HuH-7.5 (cell line): ENCODE data around the gene SLC5A6.

Source experiments
- DNase-seq: peaks from one replicate; pipeline ENCODE4 v3.0.0; 2011; ENCODE audit warnings: low spot score

SLC5A6 gene

DNA sequence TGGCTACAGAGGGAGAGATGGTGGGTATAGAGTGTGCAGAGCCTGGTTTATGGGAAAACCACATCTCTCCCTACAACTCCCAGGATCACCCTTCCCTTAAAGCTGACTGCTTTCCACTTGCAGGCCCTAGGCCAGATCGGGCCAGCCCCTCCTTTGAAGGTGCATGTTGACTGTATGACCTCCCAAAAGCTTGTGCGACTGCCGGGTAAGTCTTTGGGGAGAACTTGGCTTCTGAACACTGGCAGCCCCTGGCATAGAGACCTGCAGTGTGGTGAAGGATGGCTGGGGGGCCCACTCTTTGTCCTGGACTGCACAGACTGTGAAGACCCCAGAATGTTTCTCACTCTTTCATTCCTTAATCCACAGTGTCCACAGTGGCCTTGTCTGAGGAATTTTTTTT lies 24.6 kb upstream of the SLC5A6 start:
- DNase-seq = no peak

DNA sequence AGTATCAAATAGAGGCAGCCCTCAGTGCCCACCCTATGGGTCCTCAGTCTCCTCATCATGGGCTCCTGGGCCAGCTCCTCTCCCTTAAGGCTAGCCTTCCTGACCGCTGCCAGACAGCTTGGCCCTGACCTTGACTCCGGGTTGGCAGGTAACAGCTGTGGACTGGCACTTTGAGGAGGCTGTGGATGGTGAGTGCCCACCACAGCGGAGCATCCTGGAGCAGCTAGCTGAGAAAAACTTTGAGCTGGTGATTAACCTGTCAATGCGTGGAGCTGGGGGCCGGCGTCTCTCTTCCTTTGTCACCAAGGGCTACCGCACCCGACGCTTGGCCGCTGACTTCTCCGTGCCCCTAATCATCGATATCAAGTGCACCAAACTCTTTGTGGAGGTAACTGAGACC lies 24.1 kb upstream of the SLC5A6 start:
- DNase-seq = no peak

DNA sequence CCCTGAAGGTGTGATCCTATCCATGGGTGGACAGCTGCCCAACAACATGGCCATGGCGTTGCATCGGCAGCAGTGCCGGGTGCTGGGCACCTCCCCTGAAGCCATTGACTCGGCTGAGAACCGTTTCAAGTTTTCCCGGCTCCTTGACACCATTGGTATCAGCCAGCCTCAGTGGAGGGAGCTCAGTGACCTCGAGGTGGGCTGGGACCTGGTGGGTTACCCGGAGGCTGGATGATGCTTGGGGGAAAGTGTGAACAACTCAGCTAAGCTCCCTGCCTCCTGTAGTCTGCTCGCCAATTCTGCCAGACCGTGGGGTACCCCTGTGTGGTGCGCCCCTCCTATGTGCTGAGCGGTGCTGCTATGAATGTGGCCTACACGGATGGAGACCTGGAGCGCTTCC lies 21.3 kb upstream of the SLC5A6 start:
- DNase-seq = no peak

DNA sequence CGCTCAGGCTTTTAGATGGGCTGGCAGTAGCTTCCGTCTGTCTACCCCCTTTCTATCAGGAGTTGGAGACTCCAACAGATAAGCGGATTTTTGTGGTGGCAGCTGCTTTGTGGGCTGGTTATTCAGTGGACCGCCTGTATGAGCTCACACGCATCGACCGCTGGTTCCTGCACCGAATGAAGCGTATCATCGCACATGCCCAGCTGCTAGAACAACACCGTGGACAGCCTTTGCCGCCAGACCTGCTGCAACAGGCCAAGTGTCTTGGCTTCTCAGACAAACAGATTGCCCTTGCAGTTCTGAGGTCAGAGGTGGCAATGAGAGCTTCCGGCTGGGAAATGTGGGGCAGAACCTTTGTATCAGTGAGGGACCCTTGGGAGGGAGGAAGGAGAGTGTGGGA lies 19.9 kb upstream of the SLC5A6 start:
- DNase-seq = no peak

DNA sequence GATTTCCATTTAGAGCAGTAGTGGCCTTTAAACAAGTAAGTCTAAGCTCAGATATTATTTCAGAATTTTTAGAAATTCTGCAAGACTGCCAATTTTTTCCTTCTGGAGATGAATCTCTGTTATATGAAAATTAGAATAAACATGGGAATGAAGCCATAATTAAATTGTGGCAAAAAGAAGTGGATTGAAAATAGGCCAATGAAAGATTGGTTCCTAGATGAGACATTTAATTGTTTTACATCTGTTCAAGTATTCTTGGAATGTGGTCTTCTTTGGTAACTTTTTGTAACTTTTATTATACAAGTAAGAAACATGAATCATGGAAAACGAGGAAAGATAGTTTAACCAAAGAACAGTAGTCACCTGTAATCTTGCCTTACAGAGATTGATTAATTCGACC lies 15.4 kb upstream of the SLC5A6 start:
- no peak for DNase-seq

DNA sequence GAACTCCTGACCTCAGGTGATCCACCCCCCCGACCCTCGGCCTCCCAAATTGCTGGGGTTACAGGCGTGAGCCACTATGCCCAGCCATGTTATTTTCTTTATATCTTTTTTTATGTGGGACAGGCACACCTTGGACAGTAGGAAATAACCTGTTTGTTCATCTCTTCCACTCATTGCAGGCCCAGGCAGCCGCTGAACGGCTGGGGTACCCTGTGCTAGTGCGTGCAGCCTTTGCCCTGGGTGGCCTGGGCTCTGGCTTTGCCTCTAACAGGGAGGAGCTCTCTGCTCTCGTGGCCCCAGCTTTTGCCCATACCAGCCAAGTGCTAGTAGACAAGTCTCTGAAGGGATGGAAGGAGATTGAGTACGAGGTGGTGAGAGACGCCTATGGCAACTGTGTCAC lies 13.5 kb upstream of the SLC5A6 start:
- no peak for DNase-seq

DNA sequence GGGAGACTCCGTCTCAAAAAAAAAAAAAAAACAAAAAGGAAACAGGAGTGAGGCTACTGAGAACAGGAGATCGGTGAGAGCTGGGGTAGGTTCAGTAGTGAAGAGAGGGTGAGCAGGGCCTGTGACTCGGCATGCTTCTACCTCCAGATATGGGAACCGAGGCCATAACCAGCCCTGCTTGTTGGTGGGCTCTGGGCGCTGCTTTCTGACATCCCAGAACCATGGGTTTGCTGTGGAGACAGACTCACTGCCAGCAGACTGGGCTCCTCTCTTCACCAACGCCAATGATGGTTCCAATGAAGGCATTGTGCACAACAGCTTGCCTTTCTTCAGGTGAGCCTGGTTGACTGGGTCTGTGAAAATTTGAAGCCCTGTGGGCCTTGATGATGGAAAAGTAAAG lies 11.3 kb upstream of the SLC5A6 start:
- DNase-seq = no peak

DNA sequence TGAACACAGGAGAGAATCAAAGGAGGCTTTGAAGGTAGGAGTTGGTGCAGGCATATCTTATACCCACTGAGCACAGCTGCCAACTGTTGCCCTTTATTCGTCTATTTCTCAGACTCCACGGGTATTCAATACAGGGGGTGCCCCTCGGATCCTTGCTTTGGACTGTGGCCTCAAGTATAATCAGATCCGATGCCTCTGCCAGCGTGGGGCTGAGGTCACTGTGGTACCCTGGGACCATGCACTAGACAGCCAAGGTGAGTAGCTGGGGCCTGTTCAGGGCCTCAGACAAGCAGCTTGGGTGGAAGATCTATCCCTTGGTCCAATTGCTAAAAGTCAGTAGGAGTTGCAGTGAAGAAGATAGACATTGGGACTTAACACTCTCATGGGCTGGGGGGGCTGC lies 10.3 kb upstream of the SLC5A6 start:
- DNase-seq = no peak

DNA sequence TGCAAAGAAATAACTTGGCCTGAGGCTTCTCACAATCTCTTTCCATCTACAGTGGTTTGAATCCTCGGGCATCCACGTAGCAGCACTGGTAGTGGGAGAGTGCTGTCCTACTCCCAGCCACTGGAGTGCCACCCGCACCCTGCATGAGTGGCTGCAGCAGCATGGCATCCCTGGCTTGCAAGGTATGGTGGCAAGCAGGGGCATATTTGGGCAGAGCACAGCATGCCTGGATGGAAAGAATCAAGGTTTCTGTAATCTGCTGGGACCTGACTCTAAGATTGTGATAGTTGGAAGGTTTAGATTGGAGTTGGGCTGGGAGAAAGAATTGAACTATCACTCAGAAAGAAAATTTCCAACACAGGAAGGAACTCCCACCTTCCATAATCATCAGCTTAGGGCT lies 9.1 kb upstream of the SLC5A6 start:
- no peak for DNase-seq

DNA sequence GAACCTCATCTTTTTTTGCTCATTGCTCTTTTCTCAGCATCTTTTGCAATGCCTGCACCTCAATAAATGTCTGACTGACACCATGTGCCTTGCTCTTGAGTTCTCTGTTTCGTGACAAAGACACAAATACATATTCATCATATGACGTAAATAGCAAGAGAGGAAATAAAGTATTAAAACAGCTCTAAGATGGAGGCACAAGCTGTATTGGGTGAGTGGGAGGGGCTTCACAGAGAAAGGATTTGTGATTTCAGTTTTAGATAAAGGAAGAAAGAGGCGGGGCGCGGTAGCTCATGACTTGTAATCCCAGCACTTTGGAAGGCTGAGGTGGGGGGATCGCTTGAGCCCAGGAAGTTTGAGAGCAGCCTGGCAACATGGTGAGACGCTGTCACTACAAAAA lies 8.0 kb upstream of the SLC5A6 start:
- no peak for DNase-seq

DNA sequence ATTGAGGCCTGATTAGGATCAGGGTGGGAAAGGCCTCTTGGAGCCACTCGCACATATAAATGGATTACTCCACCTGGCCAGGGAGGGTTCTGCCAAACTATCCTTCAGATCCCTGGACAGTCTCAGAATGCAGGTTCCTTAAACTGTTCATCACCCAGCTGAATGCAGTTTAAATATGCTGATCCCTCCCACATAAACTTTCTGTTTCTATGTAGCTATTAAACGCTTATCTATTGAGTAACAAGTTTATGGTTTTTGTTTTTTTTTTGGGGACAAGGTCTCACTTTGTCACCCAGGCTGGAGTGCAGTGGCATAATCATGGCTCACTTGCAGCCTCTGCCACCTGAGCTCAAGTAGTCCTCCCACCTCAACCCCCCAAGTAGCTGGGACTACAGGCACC lies 7.0 kb upstream of the SLC5A6 start:
- no peak for DNase-seq

DNA sequence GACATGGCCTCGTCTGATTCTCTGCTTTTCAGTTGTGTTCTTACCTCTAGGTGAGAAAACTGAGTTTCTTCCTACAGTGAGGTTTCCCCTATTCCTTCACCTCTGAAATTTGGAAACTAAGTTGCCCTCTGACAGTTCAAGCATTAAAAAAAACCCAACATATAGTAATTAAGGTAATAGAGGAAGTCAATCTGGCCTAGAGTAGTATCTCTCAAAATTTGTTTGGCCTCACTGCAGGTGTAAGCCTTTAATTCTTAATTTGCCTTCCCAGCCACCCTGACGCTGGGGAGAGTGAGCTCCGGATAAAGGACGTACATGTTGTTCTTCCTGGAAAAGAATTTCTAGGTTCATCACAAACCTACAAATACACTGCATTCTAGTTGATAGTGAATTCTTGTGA lies 6.5 kb upstream of the SLC5A6 start:
- DNase-seq = no peak

DNA sequence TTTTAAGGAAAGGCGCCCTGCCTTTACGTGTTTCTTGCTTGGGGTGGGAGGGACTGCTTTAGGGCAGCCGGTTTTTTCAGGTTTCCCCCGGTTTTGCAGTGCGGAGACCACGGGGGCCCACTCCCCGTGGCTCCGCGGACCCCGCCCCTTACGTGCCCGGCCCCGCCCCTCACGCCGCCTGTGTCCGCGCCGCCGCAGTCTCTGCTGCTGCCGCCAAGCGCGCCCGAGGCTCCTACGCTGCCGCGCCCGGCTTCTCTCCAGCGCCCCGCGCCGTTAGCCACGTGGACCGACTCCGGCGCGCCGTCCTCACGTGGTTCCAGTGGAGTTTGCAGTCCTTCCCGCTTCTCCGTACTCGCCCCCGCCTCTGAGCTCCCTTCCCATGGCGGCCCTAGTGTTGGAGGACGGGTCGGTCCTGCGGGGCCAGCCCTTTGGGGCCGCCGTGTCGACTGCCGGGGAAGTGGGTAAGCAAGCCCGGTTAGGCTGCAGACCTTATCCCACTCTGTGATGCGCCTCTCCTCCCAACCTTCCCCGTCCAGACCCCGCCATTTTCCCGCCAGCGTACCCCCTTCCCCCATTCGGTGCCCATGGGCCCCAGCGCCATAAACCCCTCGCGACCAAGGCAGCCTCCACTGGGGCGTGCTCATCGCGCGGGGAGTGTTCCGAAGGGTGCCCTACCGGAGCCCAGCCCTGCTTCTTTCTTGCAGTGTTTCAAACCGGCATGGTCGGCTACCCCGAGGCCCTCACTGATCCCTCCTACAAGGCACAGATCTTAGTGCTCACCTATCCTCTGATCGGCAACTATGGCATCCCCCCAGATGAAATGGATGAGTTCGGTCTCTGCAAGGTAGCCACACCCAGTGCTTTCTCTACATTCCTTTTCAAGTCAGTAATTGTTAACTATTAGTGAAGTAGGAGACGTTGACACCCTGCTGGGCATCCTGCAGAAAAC lies 5.4 kb upstream of the SLC5A6 start, which contains the start of gene CAD:
Gene CAD (plus strand): TSS at position 197 of the 949 bp plus-strand sequence. CDS start 183 bp downstream, at position 380.
- peak; percentile 71 for DNase-seq

DNA sequence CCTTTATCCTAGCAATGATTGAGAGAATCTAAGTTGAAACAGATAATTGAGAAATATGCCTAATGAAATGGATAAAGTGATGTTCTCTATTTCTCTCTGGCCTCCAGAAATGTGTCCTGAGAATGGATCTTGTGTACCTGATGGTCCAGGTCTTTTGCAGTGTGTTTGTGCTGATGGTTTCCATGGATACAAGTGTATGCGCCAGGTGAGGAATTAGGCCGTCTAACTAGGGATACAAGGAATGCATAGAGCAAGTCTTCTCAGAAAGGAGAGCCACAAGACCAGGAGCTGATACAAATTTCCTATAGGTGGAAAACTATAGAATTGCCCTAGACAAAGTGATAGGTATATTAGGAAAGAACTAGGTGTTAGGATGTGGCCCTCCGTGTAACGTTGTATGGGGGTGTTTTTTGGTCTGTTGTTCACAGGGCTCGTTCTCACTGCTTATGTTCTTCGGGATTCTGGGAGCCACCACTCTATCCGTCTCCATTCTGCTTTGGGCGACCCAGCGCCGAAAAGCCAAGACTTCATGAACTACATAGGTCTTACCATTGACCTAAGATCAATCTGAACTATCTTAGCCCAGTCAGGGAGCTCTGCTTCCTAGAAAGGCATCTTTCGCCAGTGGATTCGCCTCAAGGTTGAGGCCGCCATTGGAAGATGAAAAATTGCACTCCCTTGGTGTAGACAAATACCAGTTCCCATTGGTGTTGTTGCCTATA lies 4.5 kb upstream of the SLC5A6 start:
- no peak for DNase-seq

DNA sequence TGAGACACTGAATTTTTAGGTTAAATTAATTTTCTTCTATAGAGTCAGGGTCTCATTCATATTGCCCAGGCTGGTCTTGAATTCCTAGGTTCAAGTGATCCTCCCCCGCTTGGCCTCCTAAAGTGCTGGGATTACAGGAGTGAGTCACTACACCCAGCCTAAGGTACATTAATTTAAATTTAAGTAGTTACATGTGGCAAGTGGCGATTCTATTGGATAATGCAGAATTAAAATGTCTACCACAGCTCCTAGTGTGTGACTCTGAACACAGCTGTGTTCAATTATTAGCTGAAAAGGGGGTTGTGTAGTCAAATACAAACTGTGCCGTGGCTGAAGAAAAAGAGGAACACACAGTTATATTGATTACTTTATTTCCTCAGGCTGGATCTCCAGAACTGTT lies 2.9 kb upstream of the SLC5A6 start:
- DNase-seq = no peak

DNA sequence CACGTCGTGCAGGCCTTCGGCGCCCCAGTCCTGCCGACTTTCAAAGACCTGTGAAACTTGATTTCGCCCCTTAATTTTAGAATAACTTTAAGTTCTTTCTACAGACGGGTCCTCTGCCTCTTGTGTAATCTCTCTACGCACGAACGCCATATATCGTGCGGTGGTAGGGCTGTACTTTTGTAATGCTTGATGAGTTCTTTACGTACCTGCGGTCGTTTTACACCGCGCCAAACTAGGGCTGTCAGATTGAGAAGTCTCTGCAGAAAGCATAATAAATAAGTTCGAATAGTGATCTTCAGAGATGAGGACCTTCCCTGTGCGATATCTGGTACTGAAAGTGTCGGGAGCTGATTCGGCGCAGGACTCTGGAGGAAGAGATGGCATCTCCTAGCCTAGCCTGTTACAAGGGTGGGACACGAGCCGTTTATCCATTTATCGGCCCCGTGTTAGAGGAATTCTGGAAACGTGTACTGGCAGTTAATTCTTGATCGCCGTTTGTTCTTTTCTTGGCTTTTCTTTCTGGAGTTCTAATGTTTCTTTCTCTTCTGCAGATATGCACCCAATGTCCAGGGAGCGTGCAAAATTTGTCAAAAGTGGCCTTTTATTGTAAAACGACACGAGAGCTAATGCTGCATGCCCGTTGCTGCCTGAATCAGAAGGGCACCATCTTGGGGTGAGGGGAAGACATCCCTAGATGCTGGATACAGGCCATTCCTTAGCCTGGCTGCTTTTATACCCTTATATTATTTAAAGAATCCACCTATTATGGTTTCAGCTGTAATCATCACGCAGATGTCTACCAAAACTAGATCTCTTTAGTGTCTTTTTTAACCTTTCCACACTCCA lies 781 bp upstream of the SLC5A6 start:
- peak; percentile 33 for DNase-seq

DNA sequence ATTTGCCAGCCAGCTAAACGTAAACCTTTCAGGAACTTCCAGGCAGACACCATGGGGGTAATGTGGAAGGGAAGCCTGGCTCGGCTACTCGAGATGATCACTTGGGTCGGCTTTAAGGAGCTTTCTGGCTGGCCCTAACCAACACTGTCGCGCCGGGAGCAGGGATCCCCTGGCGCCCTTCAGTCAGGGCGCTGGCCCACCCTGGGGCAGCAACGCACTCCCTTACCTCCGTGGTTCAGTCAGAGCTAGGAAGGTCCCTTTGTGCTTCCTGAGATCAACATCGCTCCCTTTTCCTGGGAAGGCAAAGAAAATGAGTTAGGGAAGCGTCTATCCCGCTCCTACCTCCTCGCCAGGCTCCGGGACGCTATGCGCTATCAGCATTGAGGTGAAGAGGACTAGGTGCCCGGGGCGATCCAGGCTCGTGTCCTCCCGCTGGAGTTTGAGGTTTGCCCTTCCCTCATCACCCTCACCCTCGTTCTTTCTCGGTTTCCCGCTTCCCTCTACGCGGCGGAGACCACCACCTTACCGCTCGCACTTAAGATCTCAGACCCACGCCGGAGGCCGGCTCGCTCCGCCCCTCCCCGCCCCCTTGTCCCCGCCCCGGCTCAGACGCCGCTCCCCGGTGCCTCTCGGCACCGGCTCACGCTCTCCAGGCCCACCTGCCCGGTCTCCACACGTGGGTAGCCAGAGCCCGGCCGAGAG lies 676 bp downstream of the SLC5A6 start:
- peak; percentile 89 for DNase-seq

DNA sequence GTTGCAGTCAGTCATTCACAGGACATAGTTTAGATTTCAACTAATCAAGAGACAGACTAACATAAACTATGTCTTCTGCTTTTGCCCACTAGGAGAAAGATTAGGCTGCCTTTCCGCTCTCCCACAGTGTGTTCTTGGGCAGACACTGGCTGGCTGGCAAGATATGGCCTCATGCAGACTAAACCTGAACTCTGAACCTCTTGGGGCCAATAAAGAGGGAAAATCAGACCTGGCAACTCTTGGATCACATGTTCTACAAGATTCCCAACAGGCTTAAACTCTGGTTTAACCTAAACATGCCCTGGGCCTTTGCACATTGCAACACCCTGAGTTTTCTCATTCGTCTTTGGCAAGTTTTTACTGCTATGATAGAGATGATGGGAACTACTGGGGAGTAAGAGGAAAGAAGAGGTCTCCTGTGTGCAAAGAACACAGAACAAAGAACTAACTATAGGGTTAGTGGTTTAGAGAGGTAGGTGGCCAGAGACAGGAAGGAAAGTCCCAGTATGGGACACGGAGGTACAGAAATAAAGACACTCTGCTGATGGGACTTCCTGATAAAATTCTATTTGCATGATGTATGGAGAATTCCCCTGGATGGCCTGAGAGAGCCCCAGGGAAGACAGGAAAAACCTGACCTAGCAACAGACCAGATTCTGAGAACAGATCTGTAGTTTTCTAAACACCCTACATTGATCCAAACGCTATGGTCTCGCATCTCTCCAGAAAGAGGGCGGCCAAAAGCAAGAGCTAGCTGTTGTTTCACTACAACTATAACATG lies 2.3 kb downstream of the SLC5A6 start:
- peak; percentile 25 for DNase-seq

DNA sequence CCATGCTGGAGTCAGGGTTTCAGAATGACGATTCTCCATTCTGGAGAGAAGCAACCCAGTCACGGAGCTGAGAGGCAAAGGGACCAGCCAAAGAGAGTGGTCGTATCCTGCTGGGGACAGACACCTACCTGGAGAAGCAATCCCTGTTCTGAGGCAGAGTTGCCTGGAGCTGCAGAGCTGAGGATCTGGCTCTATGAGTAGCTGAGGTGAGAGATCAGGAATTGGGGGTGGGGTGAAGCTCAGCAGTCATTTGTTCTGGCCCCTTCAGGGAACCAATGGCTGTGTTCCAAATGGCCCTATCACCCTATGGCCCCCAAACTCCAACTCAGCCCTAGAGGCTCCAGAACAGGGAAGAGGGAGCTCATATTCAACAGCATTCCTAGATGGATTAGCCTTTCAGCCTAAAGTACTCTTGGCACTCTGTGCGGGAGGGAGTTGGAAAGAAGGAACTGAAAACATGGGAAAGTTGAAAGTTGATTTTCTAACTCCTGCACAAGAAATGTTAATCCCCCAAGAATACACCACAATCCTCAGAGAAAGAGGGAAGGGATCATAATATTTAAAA lies 3.5 kb downstream of the SLC5A6 start:
- no peak for DNase-seq

DNA sequence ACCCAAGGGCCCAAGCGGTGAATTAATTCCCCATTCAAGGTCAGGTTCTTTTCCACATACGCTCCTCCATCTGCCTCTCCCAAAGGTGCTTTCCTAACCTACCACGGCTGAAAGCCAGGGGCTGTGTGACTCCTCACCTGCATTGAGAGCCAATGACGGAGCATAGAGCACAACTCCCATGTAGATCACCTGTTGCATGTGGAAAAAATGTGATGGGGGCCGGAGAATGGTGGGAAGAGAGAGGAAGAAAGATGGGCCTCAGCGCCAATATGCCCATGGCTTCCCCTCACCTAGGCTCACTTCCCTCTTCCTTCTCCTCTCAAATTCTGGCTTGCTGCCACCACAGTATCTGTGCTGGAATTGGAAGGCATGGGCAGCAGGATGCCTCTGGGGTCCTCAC lies 5.7 kb downstream of the SLC5A6 start:
- no peak for DNase-seq

DNA sequence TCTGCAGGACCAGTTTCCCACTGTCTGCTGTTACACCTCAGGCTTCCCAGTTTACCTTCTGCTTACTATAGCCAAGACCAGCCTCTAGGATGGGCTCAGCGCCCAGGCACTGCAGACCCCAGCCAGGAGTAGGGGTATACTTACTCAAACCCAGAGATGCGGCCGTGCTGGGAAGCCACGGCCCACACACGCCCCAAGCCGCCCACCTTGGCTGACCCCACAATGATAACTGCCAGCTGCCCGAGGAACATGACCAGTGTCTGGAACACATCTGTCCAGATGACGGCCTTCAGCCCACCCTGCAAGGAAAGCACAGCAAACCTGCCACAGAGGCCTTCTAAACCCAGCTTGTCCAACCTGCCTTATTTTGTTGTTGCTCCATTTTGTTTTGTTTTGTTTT lies 6.9 kb downstream of the SLC5A6 start:
- no peak for DNase-seq
